NCI-H524 treated with DMSO at 0.1 percent for 48 hours (cell line): Measurements from ENCODE around the gene ZNF655.
"Not testable (repeated sequence)": the region's sequence is repeated elsewhere in the genome, so short reads cannot be mapped to it uniquely, and the experiment has no call there.

Experiments
- DNase-seq: peaks from one replicate; lab custom pipeline; 2025; lab: John Stamatoyannopoulos, UW

The ZNF655 gene

DNA sequence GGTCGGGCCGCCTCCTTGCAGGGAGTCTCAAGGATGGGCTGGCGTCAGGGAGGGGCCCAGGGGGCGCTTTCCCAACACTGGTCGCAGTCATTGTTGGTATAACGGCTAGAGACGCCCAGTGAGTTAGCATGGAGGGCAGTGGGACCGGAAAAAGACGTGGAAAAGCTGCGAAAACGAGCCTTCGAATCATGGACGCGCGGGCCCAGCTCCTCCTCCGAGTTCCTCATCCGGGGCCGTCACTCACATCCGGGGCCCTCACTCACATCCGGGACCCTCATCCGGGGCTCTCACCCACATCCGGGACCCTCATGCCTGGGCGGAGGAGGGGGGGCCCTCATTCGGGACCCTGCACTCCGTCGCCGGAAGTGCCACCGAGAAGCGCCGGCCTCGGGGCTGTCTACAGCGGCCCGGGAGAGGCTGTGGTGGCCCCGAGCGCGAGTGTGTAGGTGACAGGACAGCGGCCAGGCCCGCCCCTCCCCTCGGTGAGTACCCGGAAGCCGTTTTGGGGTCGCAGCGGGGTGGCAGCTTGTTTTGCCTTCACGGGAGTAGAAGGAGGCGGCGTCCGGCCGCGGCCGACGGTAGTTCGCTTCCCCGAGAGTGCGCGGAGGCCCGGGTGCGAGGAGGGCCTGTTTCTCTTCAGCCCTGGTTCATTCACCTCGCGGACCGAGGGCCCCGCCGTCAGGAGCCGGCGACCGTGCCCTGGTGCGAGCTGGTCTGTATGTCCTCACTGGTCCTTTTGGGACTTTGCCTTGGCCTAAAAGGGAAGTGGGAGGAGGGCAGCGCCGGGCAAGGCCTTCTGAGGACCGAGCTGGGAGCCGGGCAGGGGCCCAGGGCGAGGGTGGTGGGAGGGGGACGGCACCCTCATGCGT is at the start of gene ZNF655:
Gene ZNF655 (plus strand): TSS at position 337 of the 869 bp plus-strand sequence. CDS start 1,918 bp downstream, outside the sequence.
- DNase-seq: peak; percentile 64

GRCh38 chr7:99514050-99514449 is 44.4 kb upstream of the ZNF655 start:
- DNase-seq: no peak

DNA sequence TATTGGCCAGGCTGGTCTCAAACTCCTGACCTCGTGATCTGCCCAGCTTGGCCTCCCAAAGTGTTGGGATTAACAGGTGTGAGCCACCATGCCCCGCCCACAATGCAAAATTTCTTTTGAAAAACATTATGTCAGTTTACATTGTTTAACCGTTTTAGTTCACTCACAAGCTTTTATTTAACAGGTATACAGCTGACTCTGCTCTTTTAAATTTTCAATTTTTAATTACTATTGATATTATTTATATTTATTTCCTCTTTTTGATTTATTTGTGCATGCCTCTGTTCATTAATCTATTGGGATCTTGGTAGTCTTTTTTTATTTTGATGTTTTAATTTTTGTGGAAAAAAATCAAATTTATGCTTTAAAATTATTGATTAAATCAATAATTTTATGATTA is 37.0 kb upstream of the ZNF655 start:
- no peak for DNase-seq

GRCh38 chr7:99525713-99526440 is 32.6 kb upstream of the ZNF655 start:
- no peak for DNase-seq

- DNase-seq: no peak
Observed at GRCh38 chr7:99531354-99531765, 27.1 kb upstream of the ZNF655 start.

- DNase-seq: no peak
Observed at GRCh38 chr7:99535667-99536066, 22.8 kb upstream of the ZNF655 start.

GRCh38 chr7:99539213-99539811 is 19.1 kb upstream of the ZNF655 start:
- no peak for DNase-seq

DNA sequence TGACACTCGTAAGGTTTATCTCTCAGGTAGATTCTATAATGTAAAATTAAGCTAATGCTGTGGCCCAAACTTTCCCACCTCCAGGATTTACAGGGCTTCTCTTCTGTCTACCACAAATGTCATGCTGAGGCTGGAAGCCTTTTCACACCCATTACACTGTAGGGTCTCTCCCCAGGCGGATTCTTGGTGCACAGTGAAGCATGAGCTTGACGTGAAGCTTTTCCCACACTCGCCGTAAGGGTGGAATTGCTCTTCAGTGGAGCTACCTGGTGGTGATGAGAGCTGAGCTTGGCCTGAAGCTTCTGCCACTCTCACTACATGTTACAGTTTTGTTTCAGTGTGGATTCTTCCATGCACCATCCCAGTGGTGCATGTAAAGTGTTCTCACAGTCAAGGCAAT is 17.9 kb upstream of the ZNF655 start:
- DNase-seq: no peak

GRCh38 chr7:99541212-99541611 is 17.2 kb upstream of the ZNF655 start:
- DNase-seq: no peak

GRCh38 chr7:99543081-99543671 is 15.3 kb upstream of the ZNF655 start:
- no peak for DNase-seq

DNA sequence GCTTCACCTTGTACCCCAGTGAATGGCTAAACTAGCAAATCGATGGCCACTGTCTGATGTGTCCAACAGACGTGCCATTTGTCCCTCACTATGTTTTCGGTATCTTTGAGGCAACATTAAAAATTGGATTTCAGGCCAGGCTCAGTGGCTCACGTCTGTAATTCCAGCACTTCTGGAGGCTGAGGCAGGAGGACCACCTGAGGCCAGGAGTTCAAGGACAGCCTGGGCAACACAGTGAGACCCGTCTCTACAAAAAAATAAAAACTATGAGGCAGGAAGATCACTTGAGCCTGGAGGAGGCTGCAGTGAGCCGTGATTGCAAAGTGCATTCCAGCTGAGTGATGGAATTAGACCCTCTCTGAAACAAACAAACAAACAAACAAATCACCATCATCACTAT is 14.5 kb upstream of the ZNF655 start:
- no peak for DNase-seq

- not testable (repeated sequence) for DNase-seq
Observed at GRCh38 chr7:99545308-99545707, 13.1 kb upstream of the ZNF655 start.

- DNase-seq: not testable (repeated sequence)
Observed at GRCh38 chr7:99549545-99549944, 8.9 kb upstream of the ZNF655 start.

DNA sequence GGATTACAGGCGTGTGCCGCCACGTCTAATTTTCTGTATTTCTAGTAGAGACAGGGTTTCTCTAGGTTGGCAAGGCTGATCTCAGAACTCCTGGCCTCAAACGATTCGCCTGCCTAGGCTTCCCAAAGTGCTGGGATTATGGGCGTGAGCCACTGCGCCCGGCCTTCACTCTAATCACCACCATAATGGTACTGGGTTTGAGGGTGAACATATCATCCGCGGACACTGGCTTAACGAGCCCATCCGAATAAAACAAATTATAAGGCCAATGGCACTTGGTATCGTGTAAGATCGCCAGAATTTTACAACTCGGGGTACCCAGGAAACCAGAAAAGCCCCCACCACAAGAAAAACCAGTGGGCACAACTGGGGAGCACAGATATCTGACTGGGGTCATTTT is 7.1 kb upstream of the ZNF655 start:
- DNase-seq: no peak

DNA sequence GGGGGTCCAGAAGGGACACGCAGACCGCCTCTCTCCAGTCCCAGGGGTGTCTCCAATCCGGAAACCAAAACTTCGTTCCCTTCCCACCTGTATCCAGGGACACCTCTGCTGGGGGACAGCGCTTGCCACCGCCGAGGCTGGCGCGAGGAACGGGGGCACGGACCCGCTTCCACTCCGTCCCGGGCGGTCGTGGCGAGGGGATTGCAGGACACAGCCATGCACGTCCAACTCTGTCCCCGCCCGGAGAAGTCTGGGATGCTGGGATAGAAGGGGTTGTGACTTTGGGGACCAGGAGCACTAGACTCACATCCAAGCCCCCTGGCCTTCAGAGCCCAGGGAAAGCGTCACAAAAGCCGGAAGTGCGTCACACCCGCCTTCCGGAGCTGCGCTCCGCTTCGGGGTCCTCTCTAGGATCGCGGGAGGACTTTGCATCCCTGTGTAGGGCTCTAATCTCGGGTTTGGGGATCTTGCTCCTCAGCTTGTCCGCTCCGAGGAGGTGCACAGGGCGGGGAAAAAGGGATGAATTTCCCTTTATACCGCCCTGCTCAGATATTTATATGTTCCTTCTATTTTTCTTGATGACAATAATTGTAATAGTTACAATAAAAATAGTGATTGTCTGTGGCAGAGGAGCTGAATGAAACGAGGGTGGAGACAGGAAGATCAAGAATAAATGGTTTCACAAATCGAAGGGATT is 6.5 kb upstream of the ZNF655 start, which contains the start of gene FAM200A:
Gene FAM200A (minus strand): TSS at position 348 of the 697 bp plus-strand sequence. CDS start 3,707 bp downstream, outside the sequence.
- peak; percentile 39 for DNase-seq

- DNase-seq: no peak
Observed at GRCh38 chr7:99553039-99553438, 5.4 kb upstream of the ZNF655 start.

DNA sequence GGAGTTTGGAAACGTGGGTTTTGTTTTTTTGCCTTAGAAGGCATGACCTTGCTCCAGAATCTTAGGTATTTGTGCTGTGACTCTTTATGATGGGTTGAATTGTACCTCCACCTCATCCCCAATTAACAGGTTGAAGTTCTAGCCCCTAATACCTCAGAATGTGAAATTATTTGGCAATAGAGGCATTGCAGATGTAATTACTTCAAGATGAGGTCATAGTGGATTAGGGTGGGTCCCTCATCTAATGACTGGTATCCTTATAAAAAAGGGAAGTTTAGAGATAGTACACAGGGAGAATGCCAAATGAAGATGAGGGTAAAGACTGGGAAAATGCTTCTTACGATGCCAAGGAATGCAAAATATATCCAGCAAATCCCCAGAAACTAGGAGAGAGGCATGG is 3.5 kb upstream of the ZNF655 start:
- DNase-seq: no peak

- no peak for DNase-seq
Observed at GRCh38 chr7:99557196-99557607, 1.2 kb upstream of the ZNF655 start.

DNA sequence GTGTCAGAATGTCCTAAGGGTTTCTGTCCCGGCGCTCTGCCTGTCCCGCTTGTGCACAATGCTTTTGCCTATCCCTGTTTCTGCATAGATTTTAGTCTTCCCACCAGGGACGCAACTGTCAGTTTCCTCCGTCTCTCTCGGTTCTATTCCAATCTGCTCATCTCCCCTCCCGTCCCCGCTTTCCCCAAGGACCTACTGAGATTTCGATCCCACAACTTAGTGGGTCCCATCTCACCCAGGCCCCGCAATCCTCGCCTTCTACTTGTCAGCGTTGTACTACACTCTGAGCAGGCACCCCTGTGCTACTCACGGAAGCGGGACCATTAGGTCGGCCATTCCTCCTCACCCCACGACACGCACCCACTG is 519 bp upstream of the ZNF655 start:
- DNase-seq: no peak

GRCh38 chr7:99559175-99559915 is 903 bp downstream of the ZNF655 start:
- no peak for DNase-seq
